22Rv1 (cell line): ENCODE results near the gene NR1H2.

Source experiments
- CTCF ChIP-seq: fragments of 450-650 bp; IDR thresholded peaks from 2 replicates; pipeline ENCODE4 v1.5.1; 2017; ENCODE audit warnings: mild to moderate bottlenecking
- ZFX ChIP-seq: fragments of 450-650 bp; IDR thresholded peaks from 2 replicates; pipeline ENCODE4 v1.6.1; 2017; ENCODE audit warnings: antibody characterized with exemption, borderline replicate concordance

DNA sequence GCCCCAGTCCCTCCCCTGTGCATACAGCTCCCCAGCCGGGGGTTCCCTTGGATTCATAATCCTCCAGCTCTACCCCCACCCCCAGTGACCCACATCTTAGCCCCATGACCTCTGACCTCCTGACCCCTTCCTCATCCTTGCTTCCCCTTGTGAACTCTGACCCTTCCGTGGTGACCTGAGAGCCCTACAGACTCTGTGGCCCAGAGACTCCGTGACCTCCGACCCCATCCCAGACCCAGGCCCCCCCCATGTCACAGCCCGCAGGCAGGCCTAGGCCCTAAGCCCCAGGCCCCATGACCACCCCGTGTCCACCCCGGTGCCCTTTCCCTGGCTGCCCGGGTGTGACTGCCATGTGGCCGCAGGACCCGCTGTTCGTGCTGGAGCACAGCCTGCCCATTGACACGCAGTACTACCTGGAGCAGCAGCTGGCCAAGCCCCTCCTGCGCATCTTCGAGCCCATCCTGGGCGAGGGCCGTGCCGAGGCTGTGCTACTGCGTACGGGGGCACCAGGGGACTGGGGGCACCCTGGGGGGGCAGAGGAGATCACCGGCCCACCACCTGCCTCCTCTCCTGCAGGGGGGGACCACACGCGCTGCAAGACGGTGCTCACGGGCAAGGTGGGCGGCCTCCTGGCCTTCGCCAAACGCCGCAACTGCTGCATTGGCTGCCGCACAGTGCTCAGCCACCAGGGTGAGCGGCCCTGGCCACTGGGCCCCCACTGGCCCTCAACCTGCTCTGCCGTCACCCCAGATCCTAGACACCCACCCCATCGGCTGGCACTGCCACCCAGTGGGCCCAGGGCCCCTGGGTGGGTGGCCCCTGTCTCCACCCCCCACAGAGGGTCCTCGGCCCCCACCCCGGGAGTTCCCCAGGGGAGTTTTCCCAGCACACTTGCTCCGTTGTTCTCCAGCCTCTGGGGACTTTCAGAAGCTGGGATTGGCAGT, 40.0 kb downstream of the NR1H2 start:
- TF ChIP-seq CTCF (no peak), ZFX (no peak)
